HG03060 (cell line): Measurements from ENCODE around the gene MUCL1.
A peak's percentile ranks its signal among the peaks of the same experiment; 100 is the strongest.
"Not testable (repeated sequence)": the region's sequence is repeated elsewhere in the genome, so short reads cannot be mapped to it uniquely, and the experiment has no call there.

ENCODE experiments used
- ATAC-seq: cut with Tn5 transposase; IDR thresholded peaks from one replicate; pipeline ENCODE4 v1.9.1; 2021; ENCODE audit warnings: low read depth, moderate number of reproducible peaks; ENCODE audit not compliant: unreplicated experiment

Gene MUCL1

GRCh38 chr12:54853933-54854538, at the start of gene MUCL1:
Gene MUCL1, plus strand, starts transcription at chr12:54854516. Its CDS starts 67 bp downstream, at chr12:54854583.
- ATAC-seq, result peak; percentile 84

- no peak for ATAC-seq
Observed at GRCh38 chr12:54821676-54822075, 32.6 kb upstream of the MUCL1 start.

GRCh38 chr12:54824402-54824801, 29.9 kb upstream of the MUCL1 start:
- ATAC-seq, result no peak

GRCh38 chr12:54829511-54829910, 24.8 kb upstream of the MUCL1 start:
- ATAC-seq, result no peak

GRCh38 chr12:54830199-54830598, 24.1 kb upstream of the MUCL1 start:
- no peak for ATAC-seq

- ATAC-seq, result no peak
Observed at GRCh38 chr12:54831631-54832030, 22.7 kb upstream of the MUCL1 start.

GRCh38 chr12:54840244-54840865, 14.0 kb upstream of the MUCL1 start:
- ATAC-seq, result no peak

- no peak for ATAC-seq
Observed at GRCh38 chr12:54857406-54857805, 3.1 kb downstream of the MUCL1 start.

- ATAC-seq, result no peak
Observed at GRCh38 chr12:54858562-54858961, 4.2 kb downstream of the MUCL1 start.

- no peak for ATAC-seq
Observed at GRCh38 chr12:54859502-54859901, 5.2 kb downstream of the MUCL1 start.

- no peak for ATAC-seq
Observed at GRCh38 chr12:54861927-54862326, 7.6 kb downstream of the MUCL1 start.

GRCh38 chr12:54863948-54864618, 9.8 kb downstream of the MUCL1 start:
- ATAC-seq, result no peak

- ATAC-seq, result no peak
Observed at GRCh38 chr12:54865683-54866324, 11.5 kb downstream of the MUCL1 start.

GRCh38 chr12:54868690-54869089, 14.4 kb downstream of the MUCL1 start:
- no peak for ATAC-seq

GRCh38 chr12:54870048-54870447, 15.7 kb downstream of the MUCL1 start:
- ATAC-seq, result no peak

- no peak for ATAC-seq
Observed at GRCh38 chr12:54870617-54871016, 16.3 kb downstream of the MUCL1 start.

GRCh38 chr12:54879150-54879549, 24.8 kb downstream of the MUCL1 start:
- ATAC-seq, result no peak

- no peak for ATAC-seq
Observed at GRCh38 chr12:54879579-54879978, 25.3 kb downstream of the MUCL1 start.

GRCh38 chr12:54882079-54882478, 27.8 kb downstream of the MUCL1 start:
- no peak for ATAC-seq

GRCh38 chr12:54882597-54882996, 28.3 kb downstream of the MUCL1 start:
- not testable (repeated sequence) for ATAC-seq

GRCh38 chr12:54888428-54888827, 34.1 kb downstream of the MUCL1 start:
- not testable (repeated sequence) for ATAC-seq
